ENCODE measurements around the gene CD101.

The CD101 gene

DNA sequence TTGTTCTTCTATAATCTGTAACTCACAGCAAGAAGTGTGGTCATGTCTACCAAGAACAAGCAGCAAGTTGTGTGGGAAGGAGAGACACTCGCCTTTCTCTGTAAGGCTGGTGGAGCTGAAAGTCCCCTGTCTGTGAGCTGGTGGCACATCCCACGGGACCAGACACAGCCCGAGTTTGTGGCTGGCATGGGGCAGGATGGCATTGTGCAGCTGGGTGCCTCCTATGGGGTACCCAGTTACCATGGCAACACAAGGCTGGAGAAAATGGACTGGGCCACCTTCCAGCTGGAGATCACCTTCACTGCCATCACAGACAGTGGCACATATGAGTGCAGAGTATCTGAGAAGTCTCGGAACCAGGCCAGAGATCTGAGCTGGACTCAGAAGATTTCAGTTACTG is 15.5 kb downstream of the CD101 start:
- DNase-seq: no peak

DNA sequence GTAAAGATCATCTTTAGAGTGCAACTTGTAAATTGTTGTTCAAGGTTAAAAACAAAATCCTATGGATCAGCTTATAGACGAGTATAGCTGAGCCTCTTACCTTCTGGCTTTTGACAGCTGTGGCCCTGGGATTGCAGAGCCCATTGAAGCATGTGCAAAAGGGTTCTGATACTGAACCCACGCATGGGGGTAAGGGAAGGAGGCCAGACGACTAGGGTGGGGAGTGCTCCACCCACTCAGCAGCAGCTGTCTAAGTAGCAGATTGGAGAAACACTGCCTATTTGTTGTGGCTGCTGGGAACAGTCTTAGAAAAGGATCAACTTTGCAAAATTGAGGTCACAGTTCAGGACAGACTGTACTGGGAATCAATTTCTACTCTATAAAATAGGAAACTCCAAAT is 16.1 kb downstream of the CD101 start:
- DNase-seq: no peak

DNA sequence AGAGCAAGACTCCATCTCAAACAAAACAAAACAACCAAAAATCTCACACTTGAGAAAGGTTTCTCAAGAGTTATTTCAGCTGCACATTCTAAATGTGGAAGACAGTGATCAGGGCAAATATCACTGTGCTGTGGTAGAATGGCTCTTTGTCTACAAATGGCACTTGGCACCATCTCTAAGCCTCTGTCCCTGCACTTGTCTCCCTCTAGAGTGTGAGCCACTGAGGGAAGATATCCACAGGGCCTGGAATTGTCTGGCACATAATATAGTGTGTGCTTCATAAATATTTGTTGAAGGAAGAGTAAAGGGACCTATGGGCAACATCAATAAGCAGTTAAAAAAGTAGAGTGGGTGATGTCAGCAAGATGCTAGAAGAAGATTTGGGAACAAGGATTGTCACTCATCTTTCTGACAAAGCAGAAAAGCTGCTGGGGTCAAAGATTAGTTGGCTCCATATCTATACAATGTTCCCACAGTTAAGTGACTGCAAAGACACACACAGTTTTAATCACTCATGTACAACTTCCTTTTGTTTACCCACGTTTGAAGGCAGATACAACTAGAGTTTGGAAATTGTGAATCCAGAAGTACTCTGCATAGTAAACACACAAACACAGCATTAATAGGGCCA is 19.1 kb downstream of the CD101 start:
- DNase-seq: no peak

DNA sequence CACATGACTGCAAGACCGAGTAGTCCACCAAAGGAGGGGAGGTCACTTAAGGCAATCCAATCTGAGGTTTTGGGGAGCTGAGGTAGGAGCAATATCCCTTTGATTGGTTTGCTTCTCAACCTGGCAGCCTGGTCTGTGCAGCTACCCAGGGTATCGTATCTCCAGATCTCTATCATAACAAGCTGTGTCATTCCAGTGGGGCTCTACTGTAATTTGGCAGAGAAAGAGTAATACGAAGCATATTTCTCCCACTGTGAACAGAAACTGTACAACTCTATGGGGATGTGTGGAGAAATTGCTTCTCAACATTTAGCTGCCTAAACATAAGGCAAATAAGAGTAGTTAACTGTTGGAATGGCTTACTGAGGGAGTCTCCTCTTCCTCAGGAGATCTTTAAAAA is 20.6 kb downstream of the CD101 start:
- no peak for DNase-seq

DNA sequence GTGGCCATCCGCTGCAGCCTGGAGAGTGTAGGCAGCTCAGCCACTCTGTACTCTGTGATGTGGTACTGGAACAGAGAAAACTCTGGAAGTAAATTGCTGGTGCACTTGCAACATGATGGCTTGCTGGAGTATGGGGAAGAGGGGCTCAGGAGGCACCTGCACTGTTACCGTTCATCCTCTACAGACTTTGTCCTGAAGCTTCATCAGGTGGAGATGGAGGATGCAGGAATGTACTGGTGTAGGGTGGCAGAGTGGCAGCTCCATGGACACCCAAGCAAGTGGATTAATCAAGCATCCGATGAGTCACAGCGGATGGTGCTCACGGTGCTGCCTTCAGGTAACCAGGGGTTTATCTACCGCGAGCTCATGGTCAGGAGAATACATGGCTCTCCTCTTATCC is 24.0 kb downstream of the CD101 start:
- DNase-seq: no peak

DNA sequence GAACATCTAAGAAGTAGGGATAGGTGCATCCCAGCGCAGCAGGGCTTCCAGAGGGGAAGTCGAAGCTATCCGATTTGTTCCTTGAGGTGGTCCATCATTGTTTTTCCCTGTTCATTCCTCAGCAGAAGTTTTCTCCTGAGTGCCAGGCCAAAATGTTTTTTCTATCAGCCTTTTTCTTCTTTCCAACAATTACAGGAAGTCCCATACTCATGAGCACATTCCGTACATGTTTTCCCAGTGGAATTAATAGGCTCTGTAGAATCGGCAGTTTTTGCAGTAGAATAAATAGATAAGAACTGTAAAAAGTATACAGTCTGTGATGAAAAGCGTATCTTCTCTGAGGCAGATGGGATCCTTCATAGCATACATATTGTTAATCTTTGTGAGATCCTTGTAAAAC is 24.8 kb downstream of the CD101 start:
- no peak for DNase-seq

DNA sequence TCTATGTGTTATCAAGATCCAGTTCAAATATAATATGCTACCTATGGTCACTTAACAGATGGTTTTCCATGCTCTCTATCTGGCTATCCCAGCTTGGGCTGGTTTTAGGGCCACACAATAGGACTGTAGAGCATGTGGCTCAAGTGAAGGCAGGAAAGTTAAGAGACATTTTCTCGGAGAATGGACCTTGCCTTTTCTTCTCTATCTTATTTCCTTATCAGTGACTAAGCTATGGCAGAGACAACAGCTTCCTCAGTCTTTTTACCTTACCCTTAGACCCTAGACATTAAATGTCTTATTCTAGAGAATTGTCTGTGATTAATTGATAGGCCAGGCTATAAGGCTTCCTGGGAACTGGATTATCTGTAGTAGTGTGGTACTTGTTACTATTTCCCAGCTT is 28.1 kb downstream of the CD101 start:
- no peak for DNase-seq

DNA sequence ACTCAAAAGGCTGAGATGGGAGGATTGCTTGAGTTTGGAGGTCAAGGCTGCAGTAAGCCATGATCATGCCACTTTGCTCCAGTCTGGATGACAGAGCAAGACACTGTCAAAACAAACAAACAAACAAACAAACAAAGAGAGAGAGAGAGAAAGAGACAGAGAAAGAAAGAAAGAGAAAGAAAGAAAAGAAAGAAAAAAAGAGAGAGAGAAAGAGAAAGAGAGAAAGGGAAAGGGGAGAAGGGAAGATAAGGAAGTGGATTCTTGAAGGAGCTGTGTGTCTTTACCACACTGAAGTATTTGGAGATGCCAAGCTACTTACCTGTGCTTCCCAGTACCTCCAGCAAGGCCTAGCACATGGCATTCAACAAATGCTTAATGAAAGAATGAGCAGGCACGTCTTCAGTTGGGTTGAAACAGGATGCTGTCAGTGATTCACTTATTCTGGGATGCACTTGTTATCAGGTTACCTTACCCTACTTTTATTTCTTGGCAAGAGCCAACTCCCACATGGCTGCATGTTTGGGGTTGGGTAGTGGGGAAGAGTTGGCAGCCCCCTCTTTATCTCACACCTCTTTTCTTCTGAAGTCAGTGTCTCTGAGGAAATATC is 28.8 kb downstream of the CD101 start:
- DNase-seq: no peak

DNA sequence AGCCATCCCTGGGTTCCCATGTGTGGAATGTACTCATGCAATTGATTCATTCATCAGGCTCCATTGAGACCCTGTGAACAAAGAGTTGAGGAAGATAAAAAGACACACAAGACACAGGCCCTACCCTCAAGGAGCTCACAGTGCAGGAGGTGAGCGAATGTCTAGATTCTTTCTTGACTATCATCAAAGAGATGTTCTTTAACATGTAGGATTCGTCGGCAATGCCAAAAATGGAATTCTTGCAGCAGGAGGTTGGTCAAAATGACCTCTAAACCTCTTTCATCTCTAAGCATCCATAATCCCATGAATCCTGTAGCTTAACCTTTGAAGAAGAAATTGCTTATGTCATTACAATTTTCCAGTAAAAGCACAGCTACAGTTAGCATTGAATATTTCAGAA is 30.7 kb downstream of the CD101 start:
- DNase-seq: no peak

DNA sequence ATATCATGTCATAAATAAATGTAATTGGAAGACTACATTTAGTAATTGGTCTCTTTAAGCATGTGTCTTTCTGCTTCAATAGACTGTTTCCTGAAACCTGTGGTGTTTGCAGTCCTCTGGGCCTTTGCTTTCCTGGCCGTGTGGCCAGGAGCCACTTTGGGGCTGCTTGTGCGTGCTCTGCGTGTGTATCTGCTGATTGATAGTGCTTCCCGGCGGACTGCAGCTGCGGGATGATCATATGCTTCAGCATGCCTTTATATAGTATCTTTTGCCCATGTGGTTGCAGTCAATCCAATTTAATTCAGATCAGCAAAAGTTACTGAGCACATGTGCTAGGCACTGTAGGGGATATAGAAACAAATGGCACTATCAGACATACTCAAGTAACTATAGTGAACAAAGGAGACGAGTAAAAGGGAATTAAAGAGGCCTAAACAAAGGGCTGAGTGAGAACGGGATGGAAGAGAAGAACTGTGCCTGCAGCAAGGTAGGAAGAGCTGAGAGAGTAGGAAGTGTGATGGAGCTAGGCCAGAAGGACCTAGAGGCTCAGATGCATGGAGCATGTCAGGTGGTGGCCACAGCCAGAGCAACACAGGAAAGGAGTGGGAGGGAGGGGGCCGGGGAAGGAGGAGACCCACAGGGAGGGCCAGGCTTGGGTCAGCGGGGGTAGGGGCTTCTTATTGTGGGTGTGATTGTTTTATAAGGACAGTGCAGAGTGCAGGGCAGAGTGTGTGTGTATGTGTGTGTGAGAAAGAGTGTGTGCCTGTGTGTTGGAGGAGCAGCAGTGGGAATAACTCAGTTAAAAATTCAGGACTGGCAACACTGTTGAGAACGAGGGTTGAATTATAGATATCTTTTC is 31.4 kb downstream of the CD101 start:
- DNase-seq: no peak

DNA sequence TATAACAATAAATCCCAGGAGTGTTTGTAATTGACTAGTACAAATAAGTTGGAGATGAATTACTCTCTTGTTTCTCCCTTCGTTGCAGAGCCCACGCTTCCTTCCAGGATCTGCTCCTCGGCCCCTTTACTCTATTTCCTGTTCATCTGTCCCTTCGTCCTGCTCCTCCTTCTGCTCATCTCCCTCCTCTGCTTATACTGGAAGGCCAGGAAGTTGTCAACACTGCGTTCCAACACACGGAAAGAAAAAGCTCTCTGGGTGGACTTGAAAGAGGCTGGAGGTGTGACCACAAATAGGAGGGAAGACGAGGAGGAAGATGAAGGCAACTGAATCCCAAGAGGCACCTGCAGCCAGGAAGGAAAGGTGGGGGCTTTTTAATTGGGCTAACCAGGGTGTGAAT is 32.2 kb downstream of the CD101 start:
- no peak for DNase-seq

DNA sequence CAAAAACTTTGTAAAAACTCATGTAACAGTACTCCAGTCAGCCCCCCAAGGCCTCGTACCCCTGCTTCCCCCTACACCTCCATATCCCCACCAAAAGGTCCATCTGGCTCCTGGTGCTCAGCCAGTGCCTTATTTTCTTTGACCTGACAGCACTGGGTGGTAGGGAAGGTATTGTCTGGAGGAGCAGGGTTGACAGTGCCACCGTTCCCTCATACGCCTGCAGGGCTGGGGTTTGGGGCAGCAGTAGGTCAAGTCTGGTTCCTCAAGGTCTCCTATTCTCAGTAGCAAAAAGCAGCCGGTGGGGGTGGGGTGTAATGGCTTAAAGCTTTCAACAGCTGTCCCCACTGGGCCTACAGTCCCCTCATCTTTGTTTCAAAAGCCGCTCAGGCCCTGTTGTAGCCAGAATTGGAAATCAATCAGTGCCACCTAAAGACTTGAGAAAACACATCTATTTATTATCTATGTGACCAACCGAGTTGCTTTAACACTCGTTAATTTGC is 33.3 kb downstream of the CD101 start:
- DNase-seq: no peak

DNA sequence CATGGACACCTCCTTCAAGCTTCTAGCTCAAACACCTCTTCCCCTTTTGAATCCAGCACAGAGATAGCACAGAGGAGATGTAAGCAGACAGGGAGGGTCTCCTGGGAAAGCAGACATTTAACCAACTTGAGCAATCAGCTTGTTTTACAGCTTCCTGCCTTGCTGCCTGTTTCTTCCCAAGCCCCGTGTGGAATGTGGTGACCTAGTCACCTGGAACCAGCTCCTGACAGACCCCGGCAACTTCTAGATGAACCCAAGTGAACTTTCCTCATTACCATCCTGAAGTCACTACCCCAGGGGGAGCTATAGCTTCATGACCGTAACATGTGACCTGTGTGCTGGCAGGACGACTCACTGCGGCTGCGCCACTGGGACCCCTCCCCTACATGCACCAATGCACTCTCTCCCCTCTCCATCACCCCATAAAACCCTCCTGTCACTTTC is 34.5 kb downstream of the CD101 start:
- no peak for DNase-seq

DNA sequence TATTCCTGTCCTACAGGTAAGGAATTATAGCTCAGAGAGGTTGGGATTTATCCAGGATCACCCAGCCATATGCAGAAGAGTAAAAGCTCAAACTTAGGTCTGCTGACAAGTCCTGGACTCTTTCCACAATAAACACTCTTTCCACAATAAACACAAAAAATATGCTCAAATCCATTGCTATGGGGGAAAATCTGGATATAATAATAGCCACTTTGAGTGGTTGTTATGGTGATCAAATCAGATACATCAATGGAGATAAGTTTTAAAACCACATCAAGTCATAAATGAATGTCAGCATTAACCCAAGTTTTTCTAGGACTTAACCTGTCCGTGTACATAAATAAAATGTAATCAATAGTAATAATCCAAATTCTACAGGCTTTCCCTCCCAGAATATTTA is 36.2 kb downstream of the CD101 start:
- no peak for DNase-seq

DNA sequence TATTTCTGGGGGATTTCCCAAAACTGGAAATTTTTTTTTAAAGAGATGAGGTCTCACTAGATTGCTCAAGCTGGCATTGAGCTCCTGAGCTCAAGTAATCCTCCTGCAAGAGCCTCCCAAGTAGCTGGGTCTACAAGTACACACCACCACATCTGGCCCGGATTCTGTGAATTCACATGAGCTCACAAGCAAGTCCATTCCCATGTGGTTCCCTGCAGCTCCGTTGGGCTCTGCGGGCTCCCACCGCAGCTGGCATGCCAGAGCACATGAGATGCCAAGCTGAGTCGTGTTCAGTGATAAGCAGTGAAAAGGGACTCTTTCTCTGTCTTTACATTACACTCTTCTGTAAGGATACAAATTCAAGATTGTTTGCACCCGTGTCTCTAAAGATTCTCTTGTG is 36.7 kb downstream of the CD101 start:
- DNase-seq: no peak

DNA sequence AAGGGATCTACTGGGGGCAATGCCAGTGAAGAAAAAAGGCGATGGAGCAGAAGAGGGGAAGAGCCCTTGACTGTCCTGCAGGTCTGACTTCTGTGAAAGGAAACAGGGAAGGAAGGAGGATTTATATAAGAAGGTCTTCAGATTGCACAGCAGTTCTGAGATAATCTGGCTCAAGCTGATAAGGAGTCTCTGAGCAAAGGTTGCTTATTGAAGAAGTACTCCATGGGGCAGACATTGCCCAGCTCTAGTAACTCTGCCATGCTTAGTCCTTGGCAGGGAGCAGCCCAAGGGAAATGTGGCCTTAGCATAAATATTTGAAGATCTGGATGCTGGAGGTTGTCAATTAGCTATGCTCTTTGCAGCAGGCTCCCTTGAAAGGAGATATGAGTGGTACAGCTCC is 42.7 kb downstream of the CD101 start:
- DNase-seq: no peak

DNA sequence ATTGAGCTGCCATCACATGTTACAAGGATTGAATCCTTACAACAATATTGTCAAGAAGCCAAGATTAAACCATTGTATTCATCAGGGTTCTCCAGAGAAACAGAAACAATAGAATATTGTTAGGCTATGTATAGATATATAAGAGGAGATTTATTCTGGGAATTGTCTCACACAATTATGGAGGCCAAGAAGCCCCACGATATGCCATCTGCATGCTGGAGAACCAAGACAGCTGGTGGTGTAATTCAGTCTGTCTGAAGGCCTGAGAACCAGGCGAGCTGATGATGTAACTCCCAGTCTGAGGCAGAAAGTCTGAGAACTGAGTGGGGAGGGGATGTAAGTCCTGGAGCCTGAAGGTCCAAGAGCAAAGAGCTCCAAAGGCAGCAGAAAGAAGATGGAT is 44.1 kb downstream of the CD101 start:
- DNase-seq: no peak

DNA sequence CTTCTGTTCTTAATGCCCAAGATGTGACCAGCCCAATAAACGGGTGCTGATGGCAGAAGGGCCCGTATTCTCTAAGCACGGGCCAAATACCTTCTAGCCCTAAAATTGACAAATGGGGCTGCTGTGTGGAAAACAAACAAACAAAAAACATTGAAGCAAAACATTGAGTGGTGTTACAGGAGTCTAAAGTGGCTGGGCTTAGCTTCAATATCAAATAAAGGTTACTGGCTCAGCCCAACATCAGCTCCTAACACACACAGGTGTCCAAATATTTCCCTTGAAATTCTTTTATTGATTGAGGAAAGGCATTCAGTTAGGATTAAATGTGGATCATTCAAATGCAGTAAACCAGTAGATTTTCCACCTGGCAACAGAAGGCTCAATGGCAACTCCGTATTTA is 45.2 kb downstream of the CD101 start:
- no peak for DNase-seq

DNA sequence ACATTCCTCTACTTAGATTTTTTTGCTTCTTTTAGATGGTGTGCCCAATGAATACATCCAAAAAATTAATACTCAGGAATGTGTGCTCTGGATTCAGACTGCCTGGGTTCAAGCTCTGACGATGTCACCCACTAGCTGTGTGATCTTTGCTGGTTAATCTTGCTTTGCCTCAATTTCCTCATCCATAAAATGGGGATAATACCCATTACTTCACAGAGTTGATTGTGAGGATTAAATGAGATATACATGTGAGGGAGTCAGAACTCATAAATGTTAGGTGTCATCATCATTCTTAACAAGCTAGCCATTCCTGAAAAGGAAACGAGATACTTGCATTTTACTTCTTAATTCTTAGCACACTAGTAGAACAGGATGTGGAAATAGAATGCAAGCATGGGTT is 45.7 kb downstream of the CD101 start:
- no peak for DNase-seq

DNA sequence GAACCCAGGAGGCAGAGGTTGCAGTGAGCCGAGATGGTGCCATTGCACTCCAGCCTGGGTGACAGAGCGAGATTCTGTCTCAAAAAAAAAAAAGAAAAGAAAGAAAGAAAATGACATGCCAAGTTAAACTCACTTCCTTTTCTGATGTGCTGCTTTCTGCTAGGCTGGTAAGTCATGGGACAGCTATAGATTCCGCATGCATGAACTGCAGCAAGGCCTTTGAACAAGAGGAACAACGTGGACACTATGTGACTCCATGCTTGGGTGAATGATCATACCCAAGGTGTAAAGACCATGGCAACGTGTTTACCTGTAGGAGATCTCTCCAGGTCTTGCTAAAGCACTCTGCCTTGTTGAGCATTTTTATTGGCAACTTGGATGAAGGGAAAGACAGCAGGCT is 48.3 kb downstream of the CD101 start:
- DNase-seq: no peak

DNA sequence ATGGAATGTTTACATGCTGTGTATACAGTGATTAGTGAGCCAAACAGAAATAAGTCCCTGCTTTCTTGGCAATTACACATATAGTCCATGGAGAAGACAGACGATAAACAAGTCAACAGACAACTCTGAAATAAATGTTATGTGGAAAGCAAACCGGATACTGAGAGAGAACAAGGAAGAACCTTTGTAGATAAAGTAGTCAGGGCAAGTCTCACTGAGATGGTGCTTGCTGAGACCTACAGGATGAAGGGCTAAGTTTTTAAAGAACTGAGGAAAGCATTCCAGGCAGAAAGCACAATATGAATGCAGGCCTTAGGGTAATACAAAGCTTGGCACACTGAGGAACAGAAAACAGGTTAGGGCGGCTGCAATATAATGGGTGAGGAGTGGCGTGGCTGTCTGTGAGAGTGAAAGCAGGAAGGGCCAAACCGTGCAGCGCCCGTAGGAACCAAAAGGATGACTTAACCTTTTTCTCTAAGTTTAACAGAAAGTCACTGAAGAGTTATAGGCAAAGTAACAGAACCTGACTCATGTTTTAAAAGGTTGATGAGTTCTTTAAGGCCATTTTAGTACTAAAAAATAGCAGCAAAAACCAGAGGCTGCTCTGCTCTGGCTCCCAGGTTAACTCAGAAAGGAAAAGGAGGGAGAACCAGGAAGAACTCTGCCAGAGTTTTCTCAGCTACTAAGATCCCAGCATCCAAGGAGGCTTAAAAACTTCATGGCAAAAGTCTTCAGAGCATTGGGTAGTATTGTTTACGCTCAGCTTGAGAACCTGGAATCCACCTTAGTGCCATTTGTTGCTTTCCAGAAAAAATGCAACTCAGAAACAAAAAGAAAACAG is 49.9 kb downstream of the CD101 start:
- no peak for DNase-seq

DNA sequence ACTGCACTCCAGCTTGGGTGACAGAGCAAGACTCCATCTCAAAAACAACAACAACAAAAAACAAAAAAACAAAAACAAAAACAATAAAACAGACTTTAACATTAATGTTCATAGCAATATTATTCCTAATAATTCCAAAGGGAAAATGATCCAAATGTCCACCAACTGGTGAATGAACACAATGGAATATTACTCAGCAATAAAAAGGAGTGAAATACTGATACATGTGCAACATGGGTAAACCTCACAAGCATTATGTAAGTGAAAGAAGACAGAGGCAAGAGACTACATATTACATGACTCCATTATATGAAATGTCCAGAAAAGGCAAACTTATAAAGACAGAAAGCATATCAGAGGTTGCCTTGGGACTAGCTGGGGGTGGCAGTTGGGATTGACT is 52.5 kb downstream of the CD101 start:
- no peak for DNase-seq

DNA sequence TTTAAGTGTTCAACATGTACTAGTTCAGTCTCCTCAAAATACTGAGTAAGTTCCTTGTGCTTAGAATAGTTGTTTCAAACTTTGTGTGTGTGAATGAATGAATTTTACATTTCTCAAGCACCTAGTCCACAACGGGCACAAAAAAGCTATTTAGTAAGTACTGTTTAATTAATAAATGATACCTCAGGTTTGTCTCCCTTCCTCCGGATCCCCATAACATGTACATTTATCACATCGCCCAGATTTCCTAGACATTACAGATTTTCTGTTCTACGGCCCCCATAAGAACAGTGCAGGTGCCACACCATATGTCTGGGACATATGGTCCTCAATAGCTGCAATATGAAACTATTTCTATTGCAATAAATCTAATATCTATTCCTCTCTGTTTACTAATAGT is 57.2 kb downstream of the CD101 start:
- DNase-seq: no peak
